Measurements from ENCODE around the gene CUBN. TPM values are rescaled to one million over a fixed set of nuclear protein-coding genes. Genes with fewer than 3 reads are reported as not detected.

The CUBN gene
- total RNA-seq, 1 donor from 2014 or later, result 1.5 TPM

- Mint-ChIP-seq H3K27me3 (no peaks in the 10 kb centered on the region), H3K36me3 (ENCODE audit: insufficient read depth) (no peaks in the 10 kb centered on the region), H3K4me3 (ENCODE audit: low read depth) (no peak overlapping the region), H3K9me3 (ENCODE audit: low read depth) (peaks cover 4% of the 10 kb centered on the region), H3K27ac (no peak overlapping the region), H3K4me1 (ENCODE audit: low read depth) (peaks cover 33% of the 10 kb centered on the region)
- DNase-seq (ENCODE audit: low spot score, unreplicated experiment), result no peak
- TF ChIP-seq CTCF (IDR thresholded peaks at IDR 0.05; ENCODE audit: unreplicated experiment), result no peak
Measured at GRCh38 chr10:17125206-17125893, 4.3 kb downstream of the CUBN start.

GRCh38 chr10:17123961-17124360 is 5.7 kb downstream of the CUBN start:
- peaks cover 32% of the 10 kb centered on the region for H3K4me1 Mint-ChIP-seq (ENCODE audit: low read depth)
- peak overlapping the region; percentile 87 for H3K27ac Mint-ChIP-seq
- peaks cover 4% of the 10 kb centered on the region for H3K9me3 Mint-ChIP-seq (ENCODE audit: low read depth)
- no peaks in the 10 kb centered on the region for H3K27me3 Mint-ChIP-seq
- no peak for DNase-seq (ENCODE audit: low spot score, unreplicated experiment)
- TF ChIP-seq CTCF (IDR thresholded peaks at IDR 0.05; ENCODE audit: unreplicated experiment), result no peak
- H3K36me3 Mint-ChIP-seq (ENCODE audit: insufficient read depth), result no peaks in the 10 kb centered on the region
- H3K4me3 Mint-ChIP-seq (ENCODE audit: low read depth), result peak overlapping the region; percentile 4

- peaks cover 36% of the 10 kb centered on the region for H3K4me1 Mint-ChIP-seq (ENCODE audit: low read depth)
- H3K9me3 Mint-ChIP-seq (ENCODE audit: low read depth), result peaks cover 4% of the 10 kb centered on the region
- DNase-seq (ENCODE audit: low spot score, unreplicated experiment), result no peak
- peak overlapping the region; percentile 27 for H3K27ac Mint-ChIP-seq
- no peak for TF ChIP-seq CTCF (IDR thresholded peaks at IDR 0.05; ENCODE audit: unreplicated experiment)
- H3K27me3 Mint-ChIP-seq, result no peaks in the 10 kb centered on the region
- H3K36me3 Mint-ChIP-seq (ENCODE audit: insufficient read depth), result no peaks in the 10 kb centered on the region
- no peak overlapping the region for H3K4me3 Mint-ChIP-seq (ENCODE audit: low read depth)
Measured at GRCh38 chr10:17122726-17123661, 6.6 kb downstream of the CUBN start.

- no peaks in the 10 kb centered on the region for H3K36me3 Mint-ChIP-seq (ENCODE audit: insufficient read depth)
- peaks cover 36% of the 10 kb centered on the region for H3K4me1 Mint-ChIP-seq (ENCODE audit: low read depth)
- H3K4me3 Mint-ChIP-seq (ENCODE audit: low read depth), result no peak overlapping the region
- H3K27ac Mint-ChIP-seq, result no peak overlapping the region
- DNase-seq (ENCODE audit: low spot score, unreplicated experiment), result no peak
- H3K27me3 Mint-ChIP-seq, result no peaks in the 10 kb centered on the region
- no peak for TF ChIP-seq CTCF (IDR thresholded peaks at IDR 0.05; ENCODE audit: unreplicated experiment)
- H3K9me3 Mint-ChIP-seq (ENCODE audit: low read depth), result peaks cover 4% of the 10 kb centered on the region
Measured at GRCh38 chr10:17122052-17122451, 7.6 kb downstream of the CUBN start.

GRCh38 chr10:17120694-17121093 is 8.9 kb downstream of the CUBN start:
- TF ChIP-seq CTCF (IDR thresholded peaks at IDR 0.05; ENCODE audit: unreplicated experiment), result no peak
- H3K27ac Mint-ChIP-seq, result no peak overlapping the region
- no peaks in the 10 kb centered on the region for H3K27me3 Mint-ChIP-seq
- DNase-seq (ENCODE audit: low spot score, unreplicated experiment), result no peak
- H3K9me3 Mint-ChIP-seq (ENCODE audit: low read depth), result peaks cover 4% of the 10 kb centered on the region
- H3K4me1 Mint-ChIP-seq (ENCODE audit: low read depth), result peaks cover 43% of the 10 kb centered on the region
- H3K36me3 Mint-ChIP-seq (ENCODE audit: insufficient read depth), result no peaks in the 10 kb centered on the region
- H3K4me3 Mint-ChIP-seq (ENCODE audit: low read depth), result no peak overlapping the region
